ENCODE measurements around the gene KDM4E. TPM values are rescaled to one million over a fixed set of nuclear protein-coding genes. Genes with fewer than 3 reads are reported as not detected.
"Not testable (repeated sequence)": the region's sequence is repeated elsewhere in the genome, so short reads cannot be mapped to it uniquely, and the experiment has no call there.

Gene KDM4E
- total and polyA plus RNA-seq, 3 experiments from 2014 or later = not detected

DNA sequence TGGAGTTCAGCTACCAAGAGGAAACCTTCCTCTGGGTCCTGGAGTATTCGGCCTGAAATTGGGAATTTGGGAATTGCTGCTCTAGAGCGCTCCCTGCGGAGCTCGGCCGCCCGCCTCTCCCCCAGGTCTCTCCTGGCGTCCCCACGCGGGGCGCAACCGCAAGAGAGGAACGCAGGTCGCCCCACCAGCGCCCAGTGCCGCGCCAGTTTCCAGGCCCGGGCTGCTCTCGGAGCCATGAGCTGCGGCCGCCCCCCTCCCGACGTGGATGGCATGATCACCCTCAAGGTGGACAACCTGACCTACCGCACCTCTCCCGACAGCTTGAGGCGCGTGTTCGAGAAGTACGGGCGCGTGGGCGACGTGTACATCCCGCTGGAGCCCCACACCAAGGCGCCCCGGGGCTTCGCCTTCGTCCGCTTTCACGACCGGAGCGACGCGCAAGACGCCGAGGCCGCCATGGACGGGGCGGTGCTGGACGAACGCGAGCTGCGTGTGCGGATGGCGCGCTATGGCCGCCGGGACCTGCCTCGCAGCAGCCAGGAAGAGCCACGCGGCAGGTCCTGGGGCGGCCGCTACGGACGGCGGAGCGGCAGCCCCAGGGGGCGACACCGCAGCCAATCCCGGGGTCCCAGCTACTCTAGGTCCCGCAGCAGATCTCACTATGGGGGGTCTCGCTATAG is 12.4 kb downstream of the KDM4E start:
- H3K9me3 ChIP-seq (ENCODE audit: low read length); H3K27ac Mint-ChIP-seq; H3K27me3 ChIP-seq (ENCODE audit: insufficient read depth, low read length, poor library complexity, severe bottlenecking); H3K4me3 ChIP-seq (ENCODE audit: low read length); H3K4me1 ChIP-seq (ENCODE audit: insufficient read depth, low read length); H3K36me3 ChIP-seq (ENCODE audit: insufficient read depth, low read length); H3K9me3 Mint-ChIP-seq; H3K4me1 Mint-ChIP-seq; POLR2A ChIA-PET; CTCF ChIA-PET; H3K27ac ChIP-seq (ENCODE audit: low read depth, low read length); H3K36me3 Mint-ChIP-seq: not testable (repeated sequence)
- Mint-ChIP-seq H3K27me3 (peaks cover 3 to 55% of the 10 kb centered on the region in 2 donors), H3K4me3 (peak overlapping the region in 1 of 7 donors; percentile 23)
- peak in 1 of 5 donors; percentile 21 for DNase-seq

DNA sequence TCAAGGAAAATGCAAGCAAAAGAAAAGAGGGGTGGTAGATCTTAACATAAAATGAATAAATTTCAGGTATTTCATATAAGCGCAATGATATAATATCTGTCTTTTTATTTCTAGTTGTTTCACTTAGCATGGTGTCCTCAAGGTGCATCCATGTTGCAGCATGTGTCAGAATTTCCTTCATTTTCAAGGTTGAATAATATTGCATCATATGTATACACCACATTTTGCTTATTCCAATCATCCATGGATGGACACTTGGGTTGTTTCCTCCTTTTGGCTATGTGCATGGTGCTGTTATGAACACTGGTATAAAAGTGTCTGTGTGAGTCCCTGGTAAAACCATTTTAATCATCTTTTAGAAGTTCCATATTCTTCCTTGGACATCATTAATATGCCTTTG is 17.2 kb downstream of the KDM4E start:
- Histone ChIP-seq H3K4me1 (ENCODE audit: insufficient read depth, low read length) (no peaks in the 10 kb centered on the region), H3K36me3 (ENCODE audit: insufficient read depth, low read length) (no peaks in the 10 kb centered on the region), H3K27me3 (ENCODE audit: insufficient read depth, low read length, poor library complexity, severe bottlenecking) (no peaks in the 10 kb centered on the region), H3K4me3 (ENCODE audit: low read length) (no peak overlapping the region), H3K9me3 (ENCODE audit: low read length) (no peaks in the 10 kb centered on the region), H3K27ac (ENCODE audit: low read depth, low read length) (no peak overlapping the region)
- H3K4me3 Mint-ChIP-seq = no peak overlapping the region
- H3K9me3 Mint-ChIP-seq = no peaks in the 10 kb centered on the region
- H3K27ac Mint-ChIP-seq = no peak overlapping the region
- no peak for DNase-seq
- ChIA-PET CTCF (no interaction called here), POLR2A (no interaction called here)
- peaks cover 20 to 63% of the 10 kb centered on the region in 2 donors for H3K27me3 Mint-ChIP-seq
- no peaks in the 10 kb centered on the region for H3K4me1 Mint-ChIP-seq
- H3K36me3 Mint-ChIP-seq = peaks cover 0 to 2% (median 0%) of the 10 kb centered on the region in 3 donors

- Histone ChIP-seq H3K36me3 (ENCODE audit: insufficient read depth, low read length) (no peaks in the 10 kb centered on the region), H3K27me3 (ENCODE audit: insufficient read depth, low read length, poor library complexity, severe bottlenecking) (no peaks in the 10 kb centered on the region), H3K4me1 (ENCODE audit: insufficient read depth, low read length) (no peaks in the 10 kb centered on the region), H3K27ac (ENCODE audit: low read depth, low read length) (no peak overlapping the region), H3K9me3 (ENCODE audit: low read length) (no peaks in the 10 kb centered on the region), H3K4me3 (ENCODE audit: low read length) (no peak overlapping the region)
- ChIA-PET POLR2A (no interaction called here), CTCF (no interaction called here)
- no peak overlapping the region for H3K27ac Mint-ChIP-seq
- peaks cover 0 to 2% (median 0%) of the 10 kb centered on the region in 3 donors for H3K36me3 Mint-ChIP-seq
- H3K4me1 Mint-ChIP-seq = no peaks in the 10 kb centered on the region
- no peaks in the 10 kb centered on the region for H3K9me3 Mint-ChIP-seq
- DNase-seq = no peak
- peaks cover 20 to 65% of the 10 kb centered on the region in 2 donors for H3K27me3 Mint-ChIP-seq
- no peak overlapping the region for H3K4me3 Mint-ChIP-seq
Observed at GRCh38 chr11:95042906-95043305, 17.8 kb downstream of the KDM4E start.

DNA sequence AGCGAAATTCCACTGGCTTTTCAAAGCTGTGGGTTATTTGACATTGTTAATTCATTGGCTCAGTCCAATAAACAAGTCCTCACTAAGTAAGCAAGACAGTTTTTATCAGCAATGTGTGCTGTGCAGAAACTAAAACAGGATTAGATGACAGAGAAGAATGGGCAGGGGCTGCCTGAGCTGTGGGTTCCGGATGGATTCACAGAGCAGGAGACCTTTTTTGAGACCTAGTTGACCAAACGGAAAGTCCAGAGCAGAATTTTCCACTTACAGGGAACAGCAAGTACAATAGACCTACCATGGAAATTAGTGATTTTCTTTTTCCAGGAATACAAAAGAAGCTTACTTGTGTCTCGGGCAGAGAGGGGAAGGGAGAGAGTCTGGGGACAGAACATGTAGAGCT is 19.0 kb downstream of the KDM4E start:
- Histone ChIP-seq H3K27ac (ENCODE audit: low read depth, low read length) (no peak overlapping the region), H3K4me3 (ENCODE audit: low read length) (no peak overlapping the region), H3K36me3 (ENCODE audit: insufficient read depth, low read length) (no peaks in the 10 kb centered on the region), H3K27me3 (ENCODE audit: insufficient read depth, low read length, poor library complexity, severe bottlenecking) (no peaks in the 10 kb centered on the region), H3K4me1 (ENCODE audit: insufficient read depth, low read length) (no peaks in the 10 kb centered on the region), H3K9me3 (ENCODE audit: low read length) (no peaks in the 10 kb centered on the region)
- Mint-ChIP-seq H3K4me1 (no peaks in the 10 kb centered on the region), H3K9me3 (no peaks in the 10 kb centered on the region), H3K36me3 (no peaks in the 10 kb centered on the region), H3K27ac (no peak overlapping the region), H3K4me3 (no peak overlapping the region), H3K27me3 (peaks cover 17 to 65% of the 10 kb centered on the region in 2 donors)
- POLR2A ChIA-PET = no interaction called here
- CTCF ChIA-PET = no interaction called here
- DNase-seq = no peak

- Histone ChIP-seq H3K9me3 (ENCODE audit: low read length) (no peaks in the 10 kb centered on the region), H3K4me1 (ENCODE audit: insufficient read depth, low read length) (no peaks in the 10 kb centered on the region), H3K27me3 (ENCODE audit: insufficient read depth, low read length, poor library complexity, severe bottlenecking) (peaks cover 6% of the 10 kb centered on the region), H3K27ac (ENCODE audit: low read depth, low read length) (no peak overlapping the region), H3K36me3 (ENCODE audit: insufficient read depth, low read length) (no peaks in the 10 kb centered on the region), H3K4me3 (ENCODE audit: low read length) (no peak overlapping the region)
- H3K27me3 Mint-ChIP-seq = peaks cover 22 to 63% of the 10 kb centered on the region in 2 donors
- H3K27ac Mint-ChIP-seq = no peak overlapping the region
- H3K36me3 Mint-ChIP-seq = no peaks in the 10 kb centered on the region
- H3K4me1 Mint-ChIP-seq = no peaks in the 10 kb centered on the region
- no peak for DNase-seq
- ChIA-PET POLR2A (no interaction called here), CTCF (no interaction called here)
- no peaks in the 10 kb centered on the region for H3K9me3 Mint-ChIP-seq
- H3K4me3 Mint-ChIP-seq = no peak overlapping the region
Observed at GRCh38 chr11:95045812-95046211, 20.8 kb downstream of the KDM4E start.

DNA sequence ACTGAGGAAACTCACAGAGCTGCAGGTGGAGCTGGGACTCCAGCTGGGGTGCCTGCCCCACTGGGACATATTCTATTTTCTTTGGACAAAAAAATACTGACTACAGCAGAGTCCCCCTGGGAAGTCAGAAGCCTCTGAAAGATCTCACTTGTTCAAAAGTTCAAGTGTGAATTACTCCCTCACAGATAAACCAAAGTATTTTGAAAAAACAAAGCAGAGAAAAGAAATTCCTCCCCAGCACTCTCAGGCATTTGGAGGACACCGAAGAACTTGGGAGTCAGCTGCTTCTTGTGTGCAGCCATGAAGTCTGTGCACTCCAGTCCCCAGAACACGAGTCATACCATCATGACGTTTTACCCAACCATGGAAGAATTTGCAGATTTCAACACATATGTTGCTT is 24.1 kb downstream of the KDM4E start, which contains the start of gene KDM4F:
Gene KDM4F, plus strand, starts transcription at position 301 of the 400 bp plus-strand sequence.
- H3K27ac Mint-ChIP-seq; H3K4me1 ChIP-seq (ENCODE audit: insufficient read depth, low read length); POLR2A ChIA-PET; H3K9me3 ChIP-seq (ENCODE audit: low read length); H3K36me3 ChIP-seq (ENCODE audit: insufficient read depth, low read length); H3K4me3 Mint-ChIP-seq; H3K27me3 ChIP-seq (ENCODE audit: insufficient read depth, low read length, poor library complexity, severe bottlenecking); H3K4me3 ChIP-seq (ENCODE audit: low read length); H3K36me3 Mint-ChIP-seq; DNase-seq; CTCF ChIA-PET; H3K9me3 Mint-ChIP-seq; H3K27ac ChIP-seq (ENCODE audit: low read depth, low read length); H3K4me1 Mint-ChIP-seq: not testable (repeated sequence)
- H3K27me3 Mint-ChIP-seq = peaks cover 26 to 66% of the 10 kb centered on the region in 2 donors

DNA sequence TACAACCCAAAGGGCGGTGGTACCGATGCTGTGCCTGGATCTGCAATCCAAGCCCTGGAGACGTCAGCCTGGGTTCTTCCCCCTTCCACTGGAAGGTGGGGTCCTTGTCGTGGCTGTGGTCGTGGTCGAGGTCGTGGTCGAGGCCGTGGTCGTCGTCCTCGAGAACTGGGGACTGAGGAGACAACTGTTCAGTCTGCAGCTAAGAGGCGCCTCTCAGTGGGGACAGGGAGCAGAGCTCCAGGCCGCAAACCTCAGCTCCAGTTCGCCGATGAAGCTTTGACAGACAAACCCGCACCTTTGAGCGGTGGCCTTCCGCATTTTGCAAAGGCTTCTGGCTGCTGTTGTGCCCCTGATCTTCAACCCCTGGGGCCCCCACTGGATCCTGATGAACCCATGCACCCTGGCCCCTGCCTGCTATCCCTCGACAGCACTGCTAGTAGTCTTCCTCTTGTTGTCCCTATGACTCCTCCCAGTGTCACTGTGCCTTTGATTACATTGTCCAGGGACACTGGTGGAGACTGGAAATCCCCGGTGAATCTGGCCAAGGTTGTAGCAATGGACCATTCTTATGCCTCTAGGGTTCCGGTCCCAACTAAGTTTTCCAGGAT is 25.6 kb downstream of the KDM4E start:
- H3K9me3 ChIP-seq (ENCODE audit: low read length) = no peaks in the 10 kb centered on the region
- H3K27me3 ChIP-seq (ENCODE audit: insufficient read depth, low read length, poor library complexity, severe bottlenecking) = peaks cover 11% of the 10 kb centered on the region
- H3K27ac Mint-ChIP-seq = no peak overlapping the region
- ChIA-PET POLR2A (no interaction called here), CTCF (no interaction called here)
- H3K4me3 ChIP-seq (ENCODE audit: low read length) = no peak overlapping the region
- no peaks in the 10 kb centered on the region for H3K36me3 ChIP-seq (ENCODE audit: insufficient read depth, low read length)
- H3K4me1 Mint-ChIP-seq = no peaks in the 10 kb centered on the region
- DNase-seq = no peak
- H3K36me3 Mint-ChIP-seq = peaks cover 0 to 4% (median 0%) of the 10 kb centered on the region in 3 donors
- no peak overlapping the region for H3K27ac ChIP-seq (ENCODE audit: low read depth, low read length)
- no peaks in the 10 kb centered on the region for H3K4me1 ChIP-seq (ENCODE audit: insufficient read depth, low read length)
- peaks cover 33 to 62% of the 10 kb centered on the region in 2 donors for H3K27me3 Mint-ChIP-seq
- no peaks in the 10 kb centered on the region for H3K9me3 Mint-ChIP-seq
- H3K4me3 Mint-ChIP-seq = no peak overlapping the region

DNA sequence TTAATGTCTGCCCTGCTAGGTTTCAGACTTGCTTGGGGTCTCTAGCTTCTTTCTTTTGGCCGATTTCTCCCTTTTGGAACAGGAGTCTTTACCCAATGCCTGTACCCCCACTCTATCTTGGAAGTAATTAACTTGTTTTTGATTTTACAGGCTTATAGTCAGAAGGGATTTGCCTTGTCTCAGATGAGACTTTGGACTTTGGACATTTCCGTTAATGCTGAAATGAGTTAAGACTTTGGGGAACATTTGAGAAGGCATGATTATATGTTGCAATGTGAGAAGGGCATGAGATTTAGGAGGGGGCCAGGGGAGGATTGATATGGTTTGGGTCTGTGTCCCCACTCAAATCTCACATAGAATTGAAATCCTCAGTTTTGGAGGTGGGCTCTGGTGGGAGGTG is 29.3 kb downstream of the KDM4E start:
- Mint-ChIP-seq H3K4me1 (no peaks in the 10 kb centered on the region), H3K27ac (no peak overlapping the region), H3K27me3 (peaks cover 30 to 57% of the 10 kb centered on the region in 2 donors), H3K36me3 (peaks cover 0 to 4% (median 0%) of the 10 kb centered on the region in 3 donors), H3K9me3 (no peaks in the 10 kb centered on the region), H3K4me3 (no peak overlapping the region)
- peaks cover 11% of the 10 kb centered on the region for H3K27me3 ChIP-seq (ENCODE audit: insufficient read depth, low read length, poor library complexity, severe bottlenecking)
- no peaks in the 10 kb centered on the region for H3K36me3 ChIP-seq (ENCODE audit: insufficient read depth, low read length)
- ChIA-PET POLR2A (no interaction called here), CTCF (no interaction called here)
- no peak overlapping the region for H3K4me3 ChIP-seq (ENCODE audit: low read length)
- no peaks in the 10 kb centered on the region for H3K9me3 ChIP-seq (ENCODE audit: low read length)
- H3K27ac ChIP-seq (ENCODE audit: low read depth, low read length) = no peak overlapping the region
- no peak for DNase-seq
- no peaks in the 10 kb centered on the region for H3K4me1 ChIP-seq (ENCODE audit: insufficient read depth, low read length)

All from CD8-positive, alpha-beta memory T cell (primary cell).